GM12878 (cell line): ENCODE data around the gene ANO7. TPM values are rescaled to one million over a fixed set of nuclear protein-coding genes. Genes with fewer than 3 reads are reported as not detected.
A peak's percentile ranks its signal among the peaks of the same experiment; 100 is the strongest.

Experiments used
- EED ChIP-seq: sonication (generic); IDR thresholded peaks from 2 replicates; pipeline ENCODE4 v1.6.1; 2016; ENCODE audit warnings: antibody characterized with exemption, low read depth
- HCFC1 ChIP-seq: fragments of 150-350 bp; IDR thresholded peaks from 2 replicates; pipeline ENCODE4 v1.6.1; 2014; ENCODE audit warnings: low read length
- IKZF2 ChIP-seq, 2 experiments: fragments of 450-650 bp; IDR thresholded peaks; 2 replicates each; pipeline ENCODE4 v1.6.1; 2017; ENCODE audit warnings: mild to moderate bottlenecking in 2 of 2, moderate library complexity in 2 of 2
- MEF2B ChIP-seq: fragments of 450-650 bp; IDR thresholded peaks from 2 replicates; pipeline ENCODE4 v1.6.1; 2018; ENCODE audit warnings: mild to moderate bottlenecking, moderate library complexity; ENCODE audit not compliant: partially characterized antibody, poor library complexity, severe bottlenecking
- MTA3 ChIP-seq: IDR thresholded peaks from 2 replicates; pipeline ENCODE4 v1.6.1; 2012; ENCODE audit warnings: low read length, inconsistent platforms, borderline replicate concordance
- MXI1 ChIP-seq: fragments of 150-350 bp; IDR thresholded peaks from 2 replicates; pipeline ENCODE4 v1.6.1; 2011; ENCODE audit warnings: low read depth, mild to moderate bottlenecking, inconsistent platforms, low read length, improper control_type of control experiment
- MYB ChIP-seq: fragments of 150-350 bp; IDR thresholded peaks from 2 replicates; pipeline ENCODE4 v1.6.1; 2014; ENCODE audit warnings: mild to moderate bottlenecking, low read depth, low read length, borderline replicate concordance
- NKRF ChIP-seq: fragments of 450-650 bp; conservative IDR thresholded peaks from 2 replicates; pipeline ENCODE4 v1.6.1; 2017; ENCODE audit warnings: mild to moderate bottlenecking, moderate library complexity
- PRDM15 ChIP-seq: fragments of 450-650 bp; formaldehyde crosslinking; IDR thresholded peaks from 2 replicates; pipeline ENCODE4 v1.4.0; 2020; ENCODE audit warnings: mild to moderate bottlenecking, moderate library complexity
- RAD51 ChIP-seq: fragments of 450-650 bp; IDR thresholded peaks from 2 replicates; pipeline ENCODE4 v1.6.1; 2016; ENCODE audit warnings: moderate library complexity, mild to moderate bottlenecking, inconsistent platforms
- RCOR1 ChIP-seq: conservative IDR thresholded peaks from 2 replicates; pipeline ENCODE4 v1.6.1; 2012; ENCODE audit warnings: low read depth, low read length, improper control_type of control experiment
- RFX5 ChIP-seq: IDR thresholded peaks from 2 replicates; pipeline ENCODE4 v1.6.1; 2011; ENCODE audit warnings: low read depth, low read length, improper control_type of control experiment
- SIX5 ChIP-seq: IDR thresholded peaks from 2 replicates; pipeline ENCODE4 v1.6.1; 2011; ENCODE audit warnings: mild to moderate bottlenecking, low read depth, low read length, moderate library complexity; ENCODE audit not compliant: severe bottlenecking
- SP1 ChIP-seq: IDR thresholded peaks from one replicate; pipeline ENCODE4 v1.6.1; 2011; ENCODE audit warnings: low read depth, low read length
- STAT1 ChIP-seq: fragments of 450-650 bp; conservative IDR thresholded peaks from 2 replicates; pipeline ENCODE4 v1.6.1; 2014; ENCODE audit warnings: antibody characterized with exemption, mild to moderate bottlenecking
- TBL1XR1 ChIP-seq: IDR thresholded peaks from 2 replicates; pipeline ENCODE4 v1.6.1; 2012; ENCODE audit warnings: low read depth, low read length, improper control_type of control experiment
- YY1 ChIP-seq: IDR thresholded peaks from 2 replicates; pipeline ENCODE4 v1.6.1; 2011; ENCODE audit warnings: low read depth, mild to moderate bottlenecking, low read length
- ZSCAN29 ChIP-seq: fragments of 450-650 bp; IDR thresholded peaks from 2 replicates; pipeline ENCODE4 v1.6.1; 2017; ENCODE audit warnings: mild to moderate bottlenecking, moderate library complexity
- polyA plus RNA-seq, 11 experiments: library from polyadenylated mRNA; depleted of rRNA in 4 of 11; unstranded in 6 of 11; stranded (reverse) in 5 of 11; fragments of >200 nt; fragmentation: Nextera tagmentation in 4 of 11; fragmentation: Illumina TruSeq in 1 of 11; extraction: Ambion mirVana in 4 of 11; extraction: Trizol in 1 of 11; gene quantifications; 1 replicate in 1 of 11; 2 replicates in 10 of 11; pipeline versions ENCODE4 v1.2.1 to v1.2.3, GENCODE V29; 2011 to 2016; ENCODE audit warnings: inconsistent platforms in 2 of 11, missing spikeins in 2 of 11, low read depth in 1 of 11
- total RNA-seq, 4 experiments: library from RNA; depleted of rRNA in 3 of 4; stranded (reverse); fragments of >200 nt in 3 of 4; fragmentation: Illumina TruSeq in 1 of 4; extraction: Trizol in 1 of 4; gene quantifications; 2 replicates each; pipeline versions ENCODE4 v1.2.1 to v1.2.3, GENCODE V29; 2013 to 2021
- TF ChIP-seq, protein P1 (sequence below): fragments of 450-650 bp; formaldehyde crosslinking; IDR thresholded peaks from 2 replicates; pipeline ENCODE4 v1.5.0; 2022; ENCODE audit warnings: mild to moderate bottlenecking, missing genetic modification characterization
- TF ChIP-seq, protein P2 (sequence below): IDR thresholded peaks from 2 replicates; pipeline ENCODE4 v1.6.1; 2012; ENCODE audit warnings: low read depth, low read length, improper control_type of control experiment

ANO7 gene
- total and polyA plus RNA-seq, 10 of the 15 experiments (the other 5 are each of a cell fraction or from before 2014, with no cell fraction given) = 0.08 to 1.4 (median 0.44) TPM

- no peak for TF ChIP-seq RCOR1
- no peak for TF ChIP-seq RAD51
- no peak for TF ChIP-seq MEF2B
- no peak for TF ChIP-seq STAT1
- TF ChIP-seq RFX5 = 0 out of 2 replicates have a peak, but pooled peaks have one; percentile 44
- TF ChIP-seq SIX5 = no peak
- no peak for TF ChIP-seq EED
- no peak for TF ChIP-seq MYB
- TF ChIP-seq NKRF = peak; percentile 96; the same call in 1 of the 2 replicates
- TF ChIP-seq HCFC1 = peak; percentile 49; the same call in 1 of the 2 replicates
- peak; percentile 92 for TF ChIP-seq YY1
- peak; percentile 96 for TF ChIP-seq SP1
- no peak for TF ChIP-seq PRDM15 (CRISPR knock-in tag)
- TF ChIP-seq, protein P1, sequence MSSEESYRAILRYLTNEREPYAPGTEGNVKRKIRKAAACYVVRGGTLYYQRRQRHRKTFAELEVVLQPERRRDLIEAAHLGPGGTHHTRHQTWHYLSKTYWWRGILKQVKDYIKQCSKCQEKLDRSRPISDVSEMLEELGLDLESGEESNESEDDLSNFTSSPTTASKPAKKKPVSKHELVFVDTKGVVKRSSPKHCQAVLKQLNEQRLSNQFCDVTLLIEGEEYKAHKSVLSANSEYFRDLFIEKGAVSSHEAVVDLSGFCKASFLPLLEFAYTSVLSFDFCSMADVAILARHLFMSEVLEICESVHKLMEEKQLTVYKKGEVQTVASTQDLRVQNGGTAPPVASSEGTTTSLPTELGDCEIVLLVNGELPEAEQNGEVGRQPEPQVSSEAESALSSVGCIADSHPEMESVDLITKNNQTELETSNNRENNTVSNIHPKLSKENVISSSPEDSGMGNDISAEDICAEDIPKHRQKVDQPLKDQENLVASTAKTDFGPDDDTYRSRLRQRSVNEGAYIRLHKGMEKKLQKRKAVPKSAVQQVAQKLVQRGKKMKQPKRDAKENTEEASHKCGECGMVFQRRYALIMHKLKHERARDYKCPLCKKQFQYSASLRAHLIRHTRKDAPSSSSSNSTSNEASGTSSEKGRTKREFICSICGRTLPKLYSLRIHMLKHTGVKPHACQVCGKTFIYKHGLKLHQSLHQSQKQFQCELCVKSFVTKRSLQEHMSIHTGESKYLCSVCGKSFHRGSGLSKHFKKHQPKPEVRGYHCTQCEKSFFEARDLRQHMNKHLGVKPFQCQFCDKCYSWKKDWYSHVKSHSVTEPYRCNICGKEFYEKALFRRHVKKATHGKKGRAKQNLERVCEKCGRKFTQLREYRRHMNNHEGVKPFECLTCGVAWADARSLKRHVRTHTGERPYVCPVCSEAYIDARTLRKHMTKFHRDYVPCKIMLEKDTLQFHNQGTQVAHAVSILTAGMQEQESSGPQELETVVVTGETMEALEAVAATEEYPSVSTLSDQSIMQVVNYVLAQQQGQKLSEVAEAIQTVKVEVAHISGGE (CRISPR knock-in tag) = no peak
- TF ChIP-seq MXI1 = peak; percentile 90
- TF ChIP-seq, protein P2, sequence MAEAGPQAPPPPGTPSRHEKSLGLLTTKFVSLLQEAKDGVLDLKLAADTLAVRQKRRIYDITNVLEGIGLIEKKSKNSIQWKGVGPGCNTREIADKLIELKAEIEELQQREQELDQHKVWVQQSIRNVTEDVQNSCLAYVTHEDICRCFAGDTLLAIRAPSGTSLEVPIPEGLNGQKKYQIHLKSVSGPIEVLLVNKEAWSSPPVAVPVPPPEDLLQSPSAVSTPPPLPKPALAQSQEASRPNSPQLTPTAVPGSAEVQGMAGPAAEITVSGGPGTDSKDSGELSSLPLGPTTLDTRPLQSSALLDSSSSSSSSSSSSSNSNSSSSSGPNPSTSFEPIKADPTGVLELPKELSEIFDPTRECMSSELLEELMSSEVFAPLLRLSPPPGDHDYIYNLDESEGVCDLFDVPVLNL = peak; percentile 56; the same call in 1 of the 2 replicates
- TF ChIP-seq TBL1XR1 = no peak
- no peak for TF ChIP-seq MTA3
- TF ChIP-seq IKZF2 (IDR thresholded peaks at IDR 0.05) = no peak
- TF ChIP-seq ZSCAN29 = no peak
Observed at GRCh38 chr2:241148891-241149674, 39.4 kb upstream of the ANO7 start, which contains the start of gene PASK (continued).
